SU-DHL-6 (cell line): Measurements from ENCODE around the gene ITPR2.

Experiments
- H2AFZ ChIP-seq: fragments of 200-600 bp; sonication (generic); 2 replicates; pipeline ENCODE4 v1.6.1; 2014; ENCODE audit warnings: low read depth, mild to moderate bottlenecking, moderate library complexity, mixed read lengths, antibody characterized with exemption, low read length; ENCODE audit not compliant: severe bottlenecking
- H3F3A ChIP-seq: fragments of 200-600 bp; shearing (Covaris generic); 2 replicates; pipeline ENCODE4 v1.6.0; 2016; ENCODE audit warnings: antibody characterized with exemption, mild to moderate bottlenecking; ENCODE audit not compliant: insufficient read depth
- H3K27ac ChIP-seq: fragments of 200-600 bp; sonication (generic); 2 replicates; pipeline ENCODE4 v1.5.1; 2016; ENCODE audit warnings: low read depth, mild to moderate bottlenecking, low read length, moderate library complexity, mixed read lengths
- H3K27me3 ChIP-seq: fragments of 200-600 bp; sonication (generic), shearing (Covaris generic); 2 replicates; pipeline ENCODE4 v1.6.0; 2014; ENCODE audit warnings: mild to moderate bottlenecking, low read length
- H3K36me3 ChIP-seq: fragments of 200-600 bp; sonication (generic); 2 replicates; pipeline ENCODE4 v1.6.1; 2014; ENCODE audit warnings: mild to moderate bottlenecking, low read length, mixed read lengths
- H3K4me2 ChIP-seq: fragments of 300-600, 200-600 bp; shearing (Covaris generic), sonication (generic); 2 replicates; pipeline ENCODE4 v1.6.0; 2014; ENCODE audit warnings: low read length, low read depth, mild to moderate bottlenecking; ENCODE audit not compliant: poor library complexity, severe bottlenecking
- H3K4me3 ChIP-seq: fragments of 200-600 bp; sonication (generic); 2 replicates; pipeline ENCODE4 v1.5.1; 2014; ENCODE audit warnings: antibody characterized with exemption, low read length, mild to moderate bottlenecking, mixed read lengths; ENCODE audit not compliant: insufficient read depth, poor library complexity, severe bottlenecking
- H3K79me2 ChIP-seq: fragments of 200-600 bp; sonication (generic); 2 replicates; pipeline ENCODE4 v1.6.1; 2014; ENCODE audit warnings: mild to moderate bottlenecking, low read length, moderate library complexity; ENCODE audit not compliant: insufficient read depth
- H3K9ac ChIP-seq: fragments of 200-600 bp; sonication (generic); 2 replicates; pipeline ENCODE4 v1.7.0; 2014; ENCODE audit warnings: mild to moderate bottlenecking, low read length
- H3K9me2 ChIP-seq: fragments of 200-600 bp; sonication (generic); replicated peaks from 2 replicates; pipeline ENCODE4 v1.6.1; 2014; ENCODE audit warnings: low read length; ENCODE audit not compliant: insufficient read depth
- H3K9me3 ChIP-seq: fragments of 200-600 bp; sonication (generic); 2 replicates; pipeline ENCODE4 v1.6.1; 2014; ENCODE audit warnings: low read length, mixed read lengths; ENCODE audit not compliant: insufficient read depth
- H4K20me1 ChIP-seq: fragments of 200-600 bp; sonication (generic); 2 replicates; pipeline ENCODE4 v1.6.1; 2014; ENCODE audit warnings: low read depth, mild to moderate bottlenecking, antibody characterized with exemption, low read length, moderate library complexity, mixed read lengths
- EZH2phosphoT487 ChIP-seq: fragments of 200-600 bp; sonication (generic), shearing (Covaris generic); conservative IDR thresholded peaks from 2 replicates; pipeline ENCODE4 v1.6.1; 2018; ENCODE audit warnings: mild to moderate bottlenecking, antibody characterized with exemption, low read length, moderate library complexity, mixed read lengths
- TF ChIP-seq, protein P1 (sequence below): fragments of 200-600 bp; sonication (generic); IDR thresholded peaks from one replicate; pipeline ENCODE4 v1.5.1; 2017; ENCODE audit warnings: antibody characterized with exemption, mild to moderate bottlenecking, low read length, moderate library complexity; ENCODE audit not compliant: insufficient read depth, poor library complexity, severe bottlenecking

Gene ITPR2

DNA sequence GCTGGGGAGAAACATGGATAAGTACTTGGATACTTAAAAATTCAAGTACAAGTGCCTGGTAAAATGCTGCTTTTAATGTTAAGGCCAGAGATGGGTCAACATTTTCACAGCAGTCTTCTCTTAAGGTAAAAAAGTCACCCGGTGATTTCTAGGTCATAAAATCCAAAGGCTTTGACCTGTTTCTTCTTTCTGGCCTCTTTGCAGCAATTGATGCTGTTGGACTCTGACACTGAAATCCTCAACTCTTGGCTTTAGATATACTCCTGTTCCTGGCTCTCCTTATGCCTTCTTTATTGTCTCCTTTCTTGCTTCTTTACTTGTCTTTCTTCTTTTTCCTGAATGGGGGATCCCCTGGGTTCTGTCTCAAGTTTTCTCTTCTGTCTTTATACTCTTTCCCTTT lies 448.5 kb downstream of the ITPR2 start:
- H3K9ac ChIP-seq: no peak overlapping the region
- no peaks in the 10 kb centered on the region for H3K27me3 ChIP-seq
- H3K4me2 ChIP-seq: no peak overlapping the region
- TF ChIP-seq, protein P1, sequence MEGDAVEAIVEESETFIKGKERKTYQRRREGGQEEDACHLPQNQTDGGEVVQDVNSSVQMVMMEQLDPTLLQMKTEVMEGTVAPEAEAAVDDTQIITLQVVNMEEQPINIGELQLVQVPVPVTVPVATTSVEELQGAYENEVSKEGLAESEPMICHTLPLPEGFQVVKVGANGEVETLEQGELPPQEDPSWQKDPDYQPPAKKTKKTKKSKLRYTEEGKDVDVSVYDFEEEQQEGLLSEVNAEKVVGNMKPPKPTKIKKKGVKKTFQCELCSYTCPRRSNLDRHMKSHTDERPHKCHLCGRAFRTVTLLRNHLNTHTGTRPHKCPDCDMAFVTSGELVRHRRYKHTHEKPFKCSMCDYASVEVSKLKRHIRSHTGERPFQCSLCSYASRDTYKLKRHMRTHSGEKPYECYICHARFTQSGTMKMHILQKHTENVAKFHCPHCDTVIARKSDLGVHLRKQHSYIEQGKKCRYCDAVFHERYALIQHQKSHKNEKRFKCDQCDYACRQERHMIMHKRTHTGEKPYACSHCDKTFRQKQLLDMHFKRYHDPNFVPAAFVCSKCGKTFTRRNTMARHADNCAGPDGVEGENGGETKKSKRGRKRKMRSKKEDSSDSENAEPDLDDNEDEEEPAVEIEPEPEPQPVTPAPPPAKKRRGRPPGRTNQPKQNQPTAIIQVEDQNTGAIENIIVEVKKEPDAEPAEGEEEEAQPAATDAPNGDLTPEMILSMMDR: no peak
- no peak for TF ChIP-seq EZH2phosphoT487
- no peaks in the 10 kb centered on the region for H3K9me2 ChIP-seq
- no peak overlapping the region for H3K27ac ChIP-seq
- H2AFZ ChIP-seq: no peak overlapping the region
- no peaks in the 10 kb centered on the region for H3K36me3 ChIP-seq
- no peaks in the 10 kb centered on the region for H3K9me3 ChIP-seq
- no peaks in the 10 kb centered on the region for H4K20me1 ChIP-seq
- H3F3A ChIP-seq: no peaks in the 10 kb centered on the region
- no peak overlapping the region for H3K4me3 ChIP-seq
- H3K79me2 ChIP-seq: no peaks in the 10 kb centered on the region

DNA sequence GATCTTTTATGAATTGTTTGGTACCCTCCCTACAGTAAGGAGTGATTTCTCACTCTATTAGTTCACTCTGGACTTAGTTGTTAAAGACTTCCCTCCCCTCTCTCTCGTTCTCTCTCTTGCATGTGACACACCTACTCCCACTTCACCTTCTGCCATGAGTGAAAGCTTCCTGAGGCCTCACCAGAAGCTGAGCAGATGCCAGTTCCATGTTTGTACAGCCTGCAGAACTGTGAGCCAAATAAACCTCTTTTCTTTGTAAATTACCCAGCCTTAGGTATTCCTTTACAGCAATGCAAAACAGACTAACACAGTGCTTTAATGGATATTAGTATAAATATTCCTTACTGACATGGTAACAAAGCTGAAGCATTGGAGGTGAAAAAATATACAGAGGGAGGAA lies 450.0 kb downstream of the ITPR2 start:
- no peaks in the 10 kb centered on the region for H4K20me1 ChIP-seq

DNA sequence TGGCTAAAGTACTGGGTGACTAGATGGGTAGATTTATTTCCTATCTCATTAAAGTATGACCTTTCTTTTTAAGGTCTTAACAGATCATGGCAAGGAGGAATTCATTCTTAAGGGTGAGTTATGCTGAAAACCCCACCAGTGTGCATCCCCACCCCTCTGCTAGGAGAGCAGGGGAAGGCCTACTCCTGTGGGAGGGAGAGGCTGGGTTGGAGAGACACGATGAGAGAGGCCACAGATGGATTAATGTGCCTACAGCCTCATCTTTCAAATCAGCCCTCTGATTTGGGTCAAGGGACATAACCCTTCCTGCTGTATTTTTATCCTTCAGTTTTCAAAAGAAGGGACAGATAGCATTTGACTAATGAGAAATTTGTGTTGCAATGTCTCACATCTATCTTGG lies 452.1 kb downstream of the ITPR2 start:
- H2AFZ ChIP-seq: no peak overlapping the region
- H3K79me2 ChIP-seq: no peaks in the 10 kb centered on the region
- no peak overlapping the region for H3K9ac ChIP-seq
- TF ChIP-seq, protein P1: no peak
- no peak for TF ChIP-seq EZH2phosphoT487
- H3K4me2 ChIP-seq: no peak overlapping the region
- H3K36me3 ChIP-seq: no peaks in the 10 kb centered on the region
- H3F3A ChIP-seq: no peaks in the 10 kb centered on the region
- no peaks in the 10 kb centered on the region for H4K20me1 ChIP-seq
- no peaks in the 10 kb centered on the region for H3K9me2 ChIP-seq
- H3K27me3 ChIP-seq: no peaks in the 10 kb centered on the region
- no peak overlapping the region for H3K27ac ChIP-seq
- no peaks in the 10 kb centered on the region for H3K9me3 ChIP-seq
- H3K4me3 ChIP-seq: no peak overlapping the region

More for the DNA sequence above, 450.0 kb downstream of the ITPR2 start:
- Histone ChIP-seq H3K9me3 (no peaks in the 10 kb centered on the region), H3K9ac (no peak overlapping the region), H3K36me3 (no peaks in the 10 kb centered on the region), H3K9me2 (no peaks in the 10 kb centered on the region), H3K27me3 (no peaks in the 10 kb centered on the region), H3F3A (no peaks in the 10 kb centered on the region), H3K27ac (no peak overlapping the region), H3K79me2 (no peaks in the 10 kb centered on the region), H3K4me2 (no peak overlapping the region), H3K4me3 (no peak overlapping the region), H2AFZ (no peak overlapping the region)
- no peak for TF ChIP-seq EZH2phosphoT487
- TF ChIP-seq, protein P1: no peak
